ENCODE data around the gene SPRED1.

SPRED1 gene

GRCh38 chr15:38285456-38285855 lies 32.8 kb downstream of the SPRED1 start:
- DNase-seq = no peak

- no peak for DNase-seq
Measured at GRCh38 chr15:38294126-38294525, 41.5 kb downstream of the SPRED1 start.

- no peak for DNase-seq
Measured at GRCh38 chr15:38297623-38298388, 45.2 kb downstream of the SPRED1 start.

- DNase-seq = no peak
Measured at GRCh38 chr15:38299216-38299615, 46.6 kb downstream of the SPRED1 start.

GRCh38 chr15:38300395-38300794 lies 47.8 kb downstream of the SPRED1 start:
- no peak for DNase-seq

GRCh38 chr15:38304481-38304880 lies 51.8 kb downstream of the SPRED1 start:
- DNase-seq = no peak

GRCh38 chr15:38307251-38307650 lies 54.6 kb downstream of the SPRED1 start:
- DNase-seq = no peak

- DNase-seq = no peak
Measured at GRCh38 chr15:38307861-38308641, 55.4 kb downstream of the SPRED1 start.

- DNase-seq = no peak
Measured at GRCh38 chr15:38308797-38309196, 56.2 kb downstream of the SPRED1 start.

GRCh38 chr15:38312190-38312589 lies 59.6 kb downstream of the SPRED1 start:
- DNase-seq = no peak

GRCh38 chr15:38316311-38316710 lies 63.7 kb downstream of the SPRED1 start:
- no peak for DNase-seq

GRCh38 chr15:38320181-38320580 lies 67.5 kb downstream of the SPRED1 start:
- no peak for DNase-seq

- no peak for DNase-seq
Measured at GRCh38 chr15:38320866-38321265, 68.2 kb downstream of the SPRED1 start.

GRCh38 chr15:38323895-38324294 lies 71.3 kb downstream of the SPRED1 start:
- DNase-seq = no peak

GRCh38 chr15:38324939-38325647 lies 72.5 kb downstream of the SPRED1 start:
- DNase-seq = no peak

- no peak for DNase-seq
Measured at GRCh38 chr15:38325648-38325990, 73.0 kb downstream of the SPRED1 start.

- DNase-seq = no peak
Measured at GRCh38 chr15:38332711-38333110, 80.1 kb downstream of the SPRED1 start.

GRCh38 chr15:38335116-38335515 lies 82.5 kb downstream of the SPRED1 start:
- DNase-seq = no peak

- DNase-seq = no peak
Measured at GRCh38 chr15:38344351-38344750, 91.7 kb downstream of the SPRED1 start.

GRCh38 chr15:38349251-38349650 lies 96.6 kb downstream of the SPRED1 start:
- no peak for DNase-seq

GRCh38 chr15:38351466-38351865 lies 98.8 kb downstream of the SPRED1 start:
- DNase-seq = no peak

- peak; percentile 16 for DNase-seq
Measured at GRCh38 chr15:38354315-38354929, 101.8 kb downstream of the SPRED1 start.

- DNase-seq = no peak
Measured at GRCh38 chr15:38362355-38362754, 109.7 kb downstream of the SPRED1 start.

Data from activated CD4-positive, alpha-beta T cell treated with anti-CD3 and anti-CD28 coated beads for 1 hour (primary cell).